Hepatocyte (in vitro differentiated cells): ENCODE data around the gene RNF130. TPM values are rescaled to one million over a fixed set of nuclear protein-coding genes. Genes with fewer than 3 reads are reported as not detected.

ENCODE experiments used
- DNase-seq: peaks from one replicate; pipeline ENCODE4 v3.0.0-alpha.2; 2016; ENCODE audit warnings: low spot score
- H2AFZ ChIP-seq: fragments of 200-600 bp; sonication (generic); 2 replicates; pipeline ENCODE4 v1.6.0; 2016; ENCODE audit warnings: antibody characterized with exemption, mild to moderate bottlenecking
- H3K27ac ChIP-seq: fragments of 200-600 bp; sonication (generic); 2 replicates; pipeline ENCODE4 v1.5.1; 2016; ENCODE audit warnings: mild to moderate bottlenecking
- H3K27me3 ChIP-seq: fragments of 200-600 bp; sonication (generic); 2 replicates; pipeline ENCODE4 v1.6.1; 2016
- H3K36me3 ChIP-seq: fragments of 200-600 bp; sonication (generic); replicated peaks from 2 replicates; pipeline ENCODE4 v1.5.1; 2016; ENCODE audit warnings: low read depth; ENCODE audit not compliant: insufficient read depth
- H3K4me1 ChIP-seq: fragments of 200-600 bp; sonication (generic); 2 replicates; pipeline ENCODE4 v1.5.1; 2016; ENCODE audit warnings: mild to moderate bottlenecking, moderate library complexity; ENCODE audit not compliant: insufficient read depth
- H3K4me2 ChIP-seq: fragments of 200-600 bp; sonication (generic); 2 replicates; pipeline ENCODE4 v1.6.0; 2016
- H3K4me3 ChIP-seq: fragments of 200-600 bp; sonication (generic); 2 replicates; pipeline ENCODE4 v1.5.1; 2016; ENCODE audit warnings: mild to moderate bottlenecking
- H3K79me2 ChIP-seq: fragments of 200-600 bp; sonication (generic); 2 replicates; pipeline ENCODE4 v1.6.0; 2017; ENCODE audit warnings: mild to moderate bottlenecking
- H3K9me2 ChIP-seq: fragments of 200-600 bp; sonication (generic); replicated peaks from 2 replicates; pipeline ENCODE4 v1.6.0; 2017; ENCODE audit warnings: mild to moderate bottlenecking; ENCODE audit not compliant: insufficient read depth
- H3K9me3 ChIP-seq: fragments of 200-600 bp; sonication (generic); 2 replicates; pipeline ENCODE4 v1.5.1; 2016; ENCODE audit warnings: low read depth, mild to moderate bottlenecking
- H4K20me1 ChIP-seq: fragments of 200-600 bp; sonication (generic); 2 replicates; pipeline ENCODE4 v1.6.0; 2016; ENCODE audit warnings: mild to moderate bottlenecking; ENCODE audit not compliant: insufficient read depth, poor library complexity, severe bottlenecking
- EZH2 ChIP-seq: fragments of 200-600 bp; sonication (generic); IDR thresholded peaks from 2 replicates; pipeline ENCODE4 v1.6.1; 2016; ENCODE audit warnings: antibody characterized with exemption, mild to moderate bottlenecking, borderline replicate concordance
- EZH2phosphoT487 ChIP-seq: fragments of 200-600 bp; sonication (generic); IDR thresholded peaks from one replicate; pipeline ENCODE4 v1.6.1; 2018; ENCODE audit warnings: antibody characterized with exemption, mild to moderate bottlenecking, low read depth, moderate library complexity; ENCODE audit not compliant: unreplicated experiment, severe bottlenecking
- WGBS: methylation state at CpG from one replicate; pipeline ENCODE4 v1.1.6; 2016; ENCODE audit warnings: low lambda C conversion rate; ENCODE audit errors: missing lambda C conversion rate; 5-methylcytosine and 5-hydroxymethylcytosine counted together
- polyA plus RNA-seq: library from polyadenylated mRNA; unstranded; fragments of >200 nt; fragmentation: Nextera tagmentation; extraction: Ambion mirVana; gene quantifications from 2 replicates; pipeline ENCODE4 v1.2.1, GENCODE V29; 2016
- total RNA-seq: library from RNA; depleted of rRNA; stranded (reverse); fragments of >200 nt; gene quantifications from 2 replicates; pipeline ENCODE4 v1.2.3, GENCODE V29; 2014
- TF ChIP-seq, protein P1 (sequence below): fragments of 200-600 bp; sonication (generic); IDR thresholded peaks from 2 replicates; pipeline ENCODE4 v1.5.1; 2016; ENCODE audit warnings: antibody characterized with exemption, mild to moderate bottlenecking; ENCODE audit not compliant: poor library complexity

Gene RNF130
- total and polyA plus RNA-seq, 2 experiments from 2014 or later: 42.4 to 64.9 TPM

DNA sequence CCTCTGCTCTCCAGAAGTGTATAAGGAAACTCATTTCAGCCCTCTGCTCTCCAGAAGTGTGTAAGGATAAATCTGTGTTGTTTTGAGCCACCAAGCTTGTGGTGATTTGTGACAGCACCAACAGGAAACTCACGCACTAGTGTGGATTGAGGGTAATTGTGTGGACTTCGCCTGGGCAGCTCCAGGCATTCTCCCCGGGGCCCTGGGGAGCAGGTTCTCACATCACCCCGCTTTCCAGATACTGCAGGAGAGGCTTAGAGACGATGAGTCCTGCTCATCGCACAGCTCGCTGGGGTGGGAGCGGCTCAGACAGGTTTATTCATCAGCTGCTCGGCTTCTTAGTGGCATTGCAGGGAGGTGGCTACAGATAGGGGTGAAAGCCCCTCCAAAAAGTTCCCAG, 38.4 kb upstream of the RNF130 start:
- DNase-seq: no peak
- no peaks in the 10 kb centered on the region for H3K36me3 ChIP-seq
- 78% methylated on average over 9 of the region's 9 CpGs for WGBS
- peaks cover 8% of the 10 kb centered on the region for H3K9me3 ChIP-seq
- H3K4me2 ChIP-seq: no peak overlapping the region
- TF ChIP-seq, protein P1, sequence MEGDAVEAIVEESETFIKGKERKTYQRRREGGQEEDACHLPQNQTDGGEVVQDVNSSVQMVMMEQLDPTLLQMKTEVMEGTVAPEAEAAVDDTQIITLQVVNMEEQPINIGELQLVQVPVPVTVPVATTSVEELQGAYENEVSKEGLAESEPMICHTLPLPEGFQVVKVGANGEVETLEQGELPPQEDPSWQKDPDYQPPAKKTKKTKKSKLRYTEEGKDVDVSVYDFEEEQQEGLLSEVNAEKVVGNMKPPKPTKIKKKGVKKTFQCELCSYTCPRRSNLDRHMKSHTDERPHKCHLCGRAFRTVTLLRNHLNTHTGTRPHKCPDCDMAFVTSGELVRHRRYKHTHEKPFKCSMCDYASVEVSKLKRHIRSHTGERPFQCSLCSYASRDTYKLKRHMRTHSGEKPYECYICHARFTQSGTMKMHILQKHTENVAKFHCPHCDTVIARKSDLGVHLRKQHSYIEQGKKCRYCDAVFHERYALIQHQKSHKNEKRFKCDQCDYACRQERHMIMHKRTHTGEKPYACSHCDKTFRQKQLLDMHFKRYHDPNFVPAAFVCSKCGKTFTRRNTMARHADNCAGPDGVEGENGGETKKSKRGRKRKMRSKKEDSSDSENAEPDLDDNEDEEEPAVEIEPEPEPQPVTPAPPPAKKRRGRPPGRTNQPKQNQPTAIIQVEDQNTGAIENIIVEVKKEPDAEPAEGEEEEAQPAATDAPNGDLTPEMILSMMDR: no peak
- no peak overlapping the region for H3K27ac ChIP-seq
- H3K4me1 ChIP-seq: no peaks in the 10 kb centered on the region
- H3K79me2 ChIP-seq: no peaks in the 10 kb centered on the region
- no peak overlapping the region for H3K4me3 ChIP-seq
- H4K20me1 ChIP-seq: no peaks in the 10 kb centered on the region
- H2AFZ ChIP-seq: no peak overlapping the region
- no peaks in the 10 kb centered on the region for H3K9me2 ChIP-seq
- H3K27me3 ChIP-seq: no peaks in the 10 kb centered on the region

DNA sequence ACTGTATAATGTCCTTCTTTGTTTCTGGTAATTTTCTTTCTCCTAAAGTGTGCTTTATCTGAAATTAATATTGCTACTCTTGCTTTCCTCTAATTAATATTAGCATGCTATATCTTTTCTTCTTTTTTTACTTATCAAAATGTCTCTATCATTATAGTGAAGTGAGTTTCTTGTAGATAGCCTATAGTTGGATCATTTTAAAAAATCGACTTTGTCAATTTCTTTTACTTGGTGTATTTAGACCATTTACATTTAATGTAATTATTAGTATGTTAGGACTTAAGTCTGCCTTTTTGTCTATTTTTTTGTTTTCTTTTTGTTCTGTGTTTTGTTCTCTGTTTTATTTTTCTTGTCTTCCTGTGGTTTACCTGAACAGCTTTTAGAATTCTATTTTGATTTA, 35.4 kb upstream of the RNF130 start:
- Histone ChIP-seq H3K4me1 (no peaks in the 10 kb centered on the region), H3K27me3 (no peaks in the 10 kb centered on the region), H2AFZ (no peak overlapping the region), H3K79me2 (no peaks in the 10 kb centered on the region), H4K20me1 (no peaks in the 10 kb centered on the region), H3K4me3 (no peak overlapping the region), H3K9me2 (no peaks in the 10 kb centered on the region), H3K4me2 (no peak overlapping the region), H3K36me3 (no peaks in the 10 kb centered on the region), H3K9me3 (peaks cover 8% of the 10 kb centered on the region), H3K27ac (no peak overlapping the region)
- DNase-seq: no peak
- TF ChIP-seq EZH2 (no peak), EZH2phosphoT487 (no peak)
- TF ChIP-seq, protein P1: no peak
- WGBS: 100% methylated on average over 1 of the region's 1 CpG

DNA sequence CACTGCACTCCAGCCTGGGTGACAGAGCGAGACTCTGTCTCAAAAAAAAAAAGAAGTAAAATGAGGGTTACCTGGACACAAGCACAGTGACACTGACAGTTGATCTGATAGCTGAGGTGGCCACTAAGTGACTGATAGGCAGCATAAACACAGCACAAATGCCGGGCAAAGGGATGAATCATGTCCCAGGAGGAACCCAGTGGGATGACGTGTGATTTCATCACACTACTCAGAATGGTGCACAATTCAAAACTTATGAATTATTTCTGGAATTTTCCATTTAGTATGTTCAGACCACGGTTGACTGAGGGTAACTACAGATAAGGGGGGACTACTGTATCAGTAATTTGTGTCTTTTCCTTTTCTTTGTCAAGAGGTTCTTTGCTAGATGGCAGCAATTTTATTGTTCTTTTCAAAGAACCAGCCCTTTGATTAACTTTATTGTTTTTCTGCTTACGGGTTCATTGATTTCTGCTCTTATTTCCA, 34.3 kb upstream of the RNF130 start:
- Histone ChIP-seq H3K4me1 (no peaks in the 10 kb centered on the region), H3K4me3 (no peak overlapping the region), H3K27me3 (no peaks in the 10 kb centered on the region), H3K36me3 (no peaks in the 10 kb centered on the region), H3K9me2 (no peaks in the 10 kb centered on the region), H4K20me1 (no peaks in the 10 kb centered on the region), H3K27ac (no peak overlapping the region), H3K79me2 (no peaks in the 10 kb centered on the region), H3K4me2 (no peak overlapping the region), H3K9me3 (peaks cover 8% of the 10 kb centered on the region), H2AFZ (no peak overlapping the region)
- DNase-seq: no peak
- 86% methylated on average over 5 of the region's 5 CpGs for WGBS
- TF ChIP-seq EZH2 (no peak), EZH2phosphoT487 (no peak)
- TF ChIP-seq, protein P1: no peak

DNA sequence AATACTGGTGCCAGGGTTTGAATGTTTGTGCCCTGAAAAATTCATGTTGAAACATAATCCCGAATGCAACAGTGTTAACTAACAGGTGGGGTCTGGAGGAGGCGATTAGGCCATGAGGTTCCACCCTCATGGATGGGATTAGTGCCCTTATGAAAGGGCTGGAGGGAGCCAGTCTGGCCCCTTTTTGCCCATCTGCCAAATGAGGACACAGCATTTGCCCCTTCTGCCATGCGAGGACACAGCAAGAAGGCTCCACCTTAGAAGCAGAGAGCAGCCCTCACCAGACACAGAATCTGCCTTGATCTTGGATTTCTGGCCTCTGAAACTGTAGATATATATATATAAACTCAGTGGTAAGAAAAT, 32.6 kb upstream of the RNF130 start:
- H2AFZ ChIP-seq: no peak overlapping the region
- H3K4me1 ChIP-seq: no peaks in the 10 kb centered on the region
- TF ChIP-seq, protein P1: no peak
- TF ChIP-seq EZH2 (no peak), EZH2phosphoT487 (no peak)
- no peak overlapping the region for H3K4me2 ChIP-seq
- no peaks in the 10 kb centered on the region for H3K36me3 ChIP-seq
- H3K9me2 ChIP-seq: no peaks in the 10 kb centered on the region
- H3K79me2 ChIP-seq: no peaks in the 10 kb centered on the region
- no peaks in the 10 kb centered on the region for H3K27me3 ChIP-seq
- H3K9me3 ChIP-seq: peaks cover 8% of the 10 kb centered on the region
- H3K4me3 ChIP-seq: no peak overlapping the region
- WGBS: 95% methylated on average over 3 of the region's 3 CpGs
- H4K20me1 ChIP-seq: no peaks in the 10 kb centered on the region
- no peak overlapping the region for H3K27ac ChIP-seq
- DNase-seq: no peak
